HG03439 (cell line): ENCODE data around the gene RGL1.
A peak's percentile ranks its signal among the peaks of the same experiment; 100 is the strongest.

Source experiments
- ATAC-seq: cut with Tn5 transposase; IDR thresholded peaks from one replicate; pipeline ENCODE4 v1.9.1; 2021; ENCODE audit warnings: mild to moderate bottlenecking, moderate library complexity; ENCODE audit not compliant: unreplicated experiment

Gene RGL1

GRCh38 chr1:183884526-183884925 is 79.6 kb downstream of the RGL1 start:
- ATAC-seq: no peak

- no peak for ATAC-seq
Observed at GRCh38 chr1:183885142-183885735, 80.3 kb downstream of the RGL1 start.

- no peak for ATAC-seq
Observed at GRCh38 chr1:183886083-183886828, 81.3 kb downstream of the RGL1 start.

GRCh38 chr1:183886853-183887252 is 81.9 kb downstream of the RGL1 start:
- ATAC-seq: no peak

- no peak for ATAC-seq
Observed at GRCh38 chr1:183887826-183888819, 83.2 kb downstream of the RGL1 start.

GRCh38 chr1:183889095-183889494 is 84.2 kb downstream of the RGL1 start:
- ATAC-seq: no peak

GRCh38 chr1:183891158-183891856 is 86.4 kb downstream of the RGL1 start:
- peak; percentile 69 for ATAC-seq

GRCh38 chr1:183892351-183892793 is 87.5 kb downstream of the RGL1 start:
- no peak for ATAC-seq

GRCh38 chr1:183893561-183894289 is 88.8 kb downstream of the RGL1 start:
- no peak for ATAC-seq

GRCh38 chr1:183894290-183894565 is 89.3 kb downstream of the RGL1 start:
- ATAC-seq: no peak

GRCh38 chr1:183896466-183897048 is 91.6 kb downstream of the RGL1 start:
- no peak for ATAC-seq

GRCh38 chr1:183898001-183898396 is 93.1 kb downstream of the RGL1 start:
- ATAC-seq: no peak

- no peak for ATAC-seq
Observed at GRCh38 chr1:183898610-183899009, 93.7 kb downstream of the RGL1 start.

GRCh38 chr1:183901748-183902330 is 96.9 kb downstream of the RGL1 start:
- no peak for ATAC-seq

- no peak for ATAC-seq
Observed at GRCh38 chr1:183903101-183903500, 98.2 kb downstream of the RGL1 start.

GRCh38 chr1:183905508-183906113 is 100.7 kb downstream of the RGL1 start:
- ATAC-seq: no peak

- ATAC-seq: no peak
Observed at GRCh38 chr1:183907070-183907469, 102.2 kb downstream of the RGL1 start.

GRCh38 chr1:183908079-183908478 is 103.2 kb downstream of the RGL1 start:
- no peak for ATAC-seq

- no peak for ATAC-seq
Observed at GRCh38 chr1:183909672-183910071, 104.8 kb downstream of the RGL1 start.
